AML-193 (cell line): ENCODE data around the gene IL1R2.
A peak's percentile ranks its signal among the peaks of the same experiment; 100 is the strongest.
"Not testable (repeated sequence)": the region's sequence is repeated elsewhere in the genome, so short reads cannot be mapped to it uniquely, and the experiment has no call there.

Experiments
- DNase-seq, 2 experiments: peaks; one replicate each; lab custom pipeline; 2025; lab: John Stamatoyannopoulos, UW

The IL1R2 gene

GRCh38 chr2:102061962-102062795, 70.4 kb downstream of the IL1R2 start:
- no peak for DNase-seq

- DNase-seq, result no peak
These were observed 71.0 kb downstream of the IL1R2 start for GRCh38 chr2:102062802-102063201.

- peak; percentile 49 to 67 for DNase-seq
These were observed 71.7 kb downstream of the IL1R2 start for GRCh38 chr2:102063487-102063911.

GRCh38 chr2:102063941-102064678, 72.3 kb downstream of the IL1R2 start:
- DNase-seq, result peak; percentile 92 to 93

- DNase-seq, result no peak
These were observed 73.2 kb downstream of the IL1R2 start for GRCh38 chr2:102064679-102065674.

GRCh38 chr2:102065675-102066252, 74.0 kb downstream of the IL1R2 start:
- no peak for DNase-seq

- DNase-seq, result no peak
These were observed 74.8 kb downstream of the IL1R2 start for GRCh38 chr2:102066554-102066953.

GRCh38 chr2:102068126-102068525, 76.4 kb downstream of the IL1R2 start:
- not testable (repeated sequence) for DNase-seq

GRCh38 chr2:102069311-102069974, 77.7 kb downstream of the IL1R2 start:
- DNase-seq, result no peak

GRCh38 chr2:102070058-102070642, 78.4 kb downstream of the IL1R2 start:
- DNase-seq, result no peak

GRCh38 chr2:102072741-102073140, 81.0 kb downstream of the IL1R2 start:
- no peak for DNase-seq

GRCh38 chr2:102073168-102073724, 81.5 kb downstream of the IL1R2 start:
- DNase-seq, result no peak

- peak; percentile 81 to 87 for DNase-seq
These were observed 82.5 kb downstream of the IL1R2 start for GRCh38 chr2:102074152-102074783.

- no peak for DNase-seq
These were observed 83.7 kb downstream of the IL1R2 start for GRCh38 chr2:102075479-102075878.

GRCh38 chr2:102076512-102076911, 84.8 kb downstream of the IL1R2 start:
- DNase-seq, result no peak
